ENCODE measurements around the gene MRPL53. TPM values are rescaled to one million over a fixed set of nuclear protein-coding genes. Genes with fewer than 3 reads are reported as not detected.

Gene MRPL53
- total and polyA plus RNA-seq, 2 of the 8 experiments (the other 6 are each of a cell fraction or from before 2014, with no cell fraction given) = 36.6 to 46.3 TPM

DNA sequence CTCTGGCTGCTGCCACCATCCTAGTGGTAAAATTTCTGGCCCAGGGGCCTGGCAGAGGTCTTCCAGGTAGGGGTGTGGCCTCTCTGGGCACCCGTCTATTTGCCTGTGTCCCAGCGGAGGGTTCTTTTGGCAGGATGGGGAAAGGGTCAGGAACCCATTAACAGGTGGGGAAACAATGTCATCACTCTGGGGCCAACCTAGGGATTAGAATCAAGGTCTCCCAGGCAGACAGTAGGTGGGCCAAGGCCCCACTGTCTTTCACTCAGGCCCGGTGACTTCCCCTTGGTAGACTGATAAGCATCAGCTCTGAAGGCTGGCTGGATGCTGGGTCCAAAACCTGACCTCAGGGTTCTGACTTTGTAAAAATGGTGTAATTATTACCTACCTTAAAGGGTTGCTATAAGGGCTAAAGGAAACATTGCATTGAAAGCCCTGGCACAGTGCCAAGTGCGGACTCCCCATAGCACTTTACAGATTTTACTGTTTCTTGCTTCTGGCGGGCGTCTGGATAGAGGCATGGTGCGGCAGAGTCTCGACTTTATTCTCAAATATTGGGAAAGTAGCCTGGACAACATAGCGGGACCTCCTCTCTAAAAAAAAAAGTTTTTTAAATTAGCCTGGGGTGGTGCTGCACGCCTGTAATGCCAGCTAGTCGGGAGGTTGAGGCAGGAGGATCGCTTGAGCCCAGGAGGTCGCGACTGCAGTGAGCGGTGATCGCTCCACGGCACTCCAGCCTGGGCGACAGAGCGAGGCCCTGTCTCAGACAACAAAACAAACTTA is 24.7 kb upstream of the MRPL53 start:
- Histone ChIP-seq H3K27me3 (replicated peaks in 1 of 4; ENCODE audit: control insufficient read depth in 3 of 4, extremely low read depth in 1 of 4, insufficient read depth in 3 of 4, low read length in 3 of 4) (peaks cover 60 to 73% (median 72%) of the 10 kb centered on the region in 4 experiments), H2BK12ac (ENCODE audit: low read depth, low read length) (no peak overlapping the region; the same call in 1 of the 2 replicates), H3K79me1 (ENCODE audit: low read depth, low read length) (no peaks in the 10 kb centered on the region), H4K20me1 (replicated peaks in 1 of 2; ENCODE audit: control insufficient read depth in 1 of 2, insufficient read depth in 2 of 2, low read length in 2 of 2) (peaks cover 0 to 16% of the 10 kb centered on the region in 2 experiments), H3K4me3 (ENCODE audit: extremely low read depth in 1 of 4, insufficient read depth in 2 of 4, low read depth in 3 of 4, low read length in 4 of 4) (peak overlapping the region; percentile 20 to 57 (median 46); a peak in 6 of 8 replicates), H3K56ac (replicated peaks; ENCODE audit: insufficient read length, low read depth, low read length) (no peak overlapping the region), H3K23ac (ENCODE audit: insufficient read length) (no peak overlapping the region), H2AFZ (ENCODE audit: low read length) (no peak overlapping the region), H2BK15ac (ENCODE audit: low read length) (no peak overlapping the region), H4K91ac (replicated peaks; ENCODE audit: insufficient read length, low read length) (no peak overlapping the region), H2BK120ac (replicated peaks; ENCODE audit: low read depth, low read length) (no peak overlapping the region), H4K5ac (ENCODE audit: insufficient read length, low read depth, low read length) (no peak overlapping the region), H3K14ac (ENCODE audit: insufficient read length) (no peak overlapping the region), H3K4me1 (replicated peaks in 1 of 4; ENCODE audit: control insufficient read depth in 3 of 4, insufficient read depth in 4 of 4, low read length in 3 of 4) (peaks cover 5 to 39% (median 22%) of the 10 kb centered on the region in 4 experiments), H3K27ac (ENCODE audit: low read depth, low read length) (no peak overlapping the region), H4K8ac (ENCODE audit: extremely low read depth, insufficient read depth, low read length) (peak overlapping the region; percentile 75), H3K4ac (replicated peaks; ENCODE audit: insufficient read length, low read depth, low read length) (no peak overlapping the region), H3K9ac (replicated peaks in 1 of 4; ENCODE audit: extremely low read depth in 1 of 4, low read depth in 3 of 4, low read length in 3 of 4) (no peak overlapping the region), H3K9me3 (ENCODE audit: insufficient read depth in 2 of 2, low read depth in 1 of 2, low read length in 1 of 2) (no peaks in the 10 kb centered on the region), H2BK5ac (ENCODE audit: low read depth, low read length) (no peak overlapping the region; the same call in 1 of the 2 replicates), H2AK5ac (ENCODE audit: low read depth, low read length) (no peak overlapping the region), H3K36me3 (ENCODE audit: control insufficient read depth in 2 of 4, insufficient read depth in 4 of 4, low read length in 3 of 4) (peaks cover under 1 to 9% (median 4%) of the 10 kb centered on the region in 4 experiments; a peak in 4 of 8 replicates), H3K79me2 (ENCODE audit: control insufficient read depth in 1 of 2, insufficient read depth in 2 of 2, low read length in 2 of 2) (no peaks in the 10 kb centered on the region), H3K4me2 (ENCODE audit: insufficient read depth in 1 of 2, low read depth in 2 of 2, low read length in 2 of 2) (peak overlapping the region; percentile 78 to 97), H3K23me2 (ENCODE audit: low read depth, low read length) (peaks cover 20% of the 10 kb centered on the region; the same call in 1 of the 2 replicates), H2BK20ac (ENCODE audit: low read length) (no peak overlapping the region), H3K18ac (ENCODE audit: extremely low read depth, low read length) (0 out of 2 replicates have a peak overlapping the region, but pooled peaks have one; percentile 48)
- ChIA-PET CTCF (ENCODE audit: partially characterized antibody) (interaction anchor here (1.1 to 5.1 kb wide), 5 partner anchors 13 to 90 kb away, joined by 3 to 24 read pairs (median 8); partner anchors contain the start of genes CCDC142 and TTC31), POLR2A (ENCODE audit: partially characterized antibody) (interaction anchor here (0.6 to 9.4 kb wide), 17 partner anchors 7 to 496 kb away, joined by 3 to 73 read pairs (median 5); partner anchors contain the start of genes AUP1, CCDC142, DQX1 and HTRA2)
- FAIRE-seq = no peak
- 55% methylated on average over 19 of the region's 19 CpGs; no CpG with 5 or more reads in 1 of the 2 experiments for WGBS, 2 experiments (ENCODE audit: extremely low coverage in 1 of 2, insufficient coverage in 1 of 2, insufficient read length in 1 of 2, insufficient replicate concordance in 2 of 2, low coverage in 1 of 2, low lambda C conversion rate in 2 of 2, missing lambda C conversion rate in 1 of 2)
- DNase-seq (ENCODE audit: low read depth in 1 of 2, low spot score in 2 of 2) = no peak
- TF ChIP-seq TAF1 (IDR thresholded peaks at IDR 0.05; ENCODE audit: low read depth, low read length) (no peak), CBX5 (IDR thresholded peaks at IDR 0.05; ENCODE audit: low read depth, low read length) (no peak), BCL11A (IDR thresholded peaks at IDR 0.05; ENCODE audit: low read depth in 2 of 2, low read length in 2 of 2) (no peak), SIRT6 (IDR thresholded peaks at IDR 0.05; ENCODE audit: low read length) (no peak), BRCA1 (IDR thresholded peaks at IDR 0.05; ENCODE audit: low read depth, low read length) (no peak), RNF2 (IDR thresholded peaks at IDR 0.05; ENCODE audit: borderline replicate concordance, low read depth, low read length, missing control alignments, poor library complexity, severe bottlenecking) (no peak), KDM5A (IDR thresholded peaks at IDR 0.05; ENCODE audit: low read length) (no peak), TCF12 (IDR thresholded peaks at IDR 0.05; ENCODE audit: low read depth, low read length) (no peak), RBBP5 (IDR thresholded peaks at IDR 0.05; ENCODE audit: borderline replicate concordance, low read depth, low read length) (no peak), SP1 (IDR thresholded peaks at IDR 0.05; ENCODE audit: low read depth, low read length) (no peak), RAD21 (IDR thresholded peaks at IDR 0.05 in 1 of 2, conservative IDR thresholded peaks at IDR 0.05 in 1 of 2; ENCODE audit: low read depth in 2 of 2, low read length in 2 of 2) (no peak), ZNF274 (IDR thresholded peaks at IDR 0.05; ENCODE audit: borderline replicate concordance, extremely low read depth, low read length) (no peak)
